GM12874 (cell line): Measurements from ENCODE around the gene MYH14.

ENCODE experiments used
- TF ChIP-seq, protein P1 (sequence below): IDR thresholded peaks from 2 replicates; pipeline ENCODE4 v1.5.1; 2011; ENCODE audit warnings: low read depth, mild to moderate bottlenecking, control low read depth, low read length, moderate library complexity; ENCODE audit not compliant: insufficient read depth

Gene MYH14

GRCh38 chr19:50322234-50322633, 118.8 kb downstream of the MYH14 start:
- TF ChIP-seq, protein P1, sequence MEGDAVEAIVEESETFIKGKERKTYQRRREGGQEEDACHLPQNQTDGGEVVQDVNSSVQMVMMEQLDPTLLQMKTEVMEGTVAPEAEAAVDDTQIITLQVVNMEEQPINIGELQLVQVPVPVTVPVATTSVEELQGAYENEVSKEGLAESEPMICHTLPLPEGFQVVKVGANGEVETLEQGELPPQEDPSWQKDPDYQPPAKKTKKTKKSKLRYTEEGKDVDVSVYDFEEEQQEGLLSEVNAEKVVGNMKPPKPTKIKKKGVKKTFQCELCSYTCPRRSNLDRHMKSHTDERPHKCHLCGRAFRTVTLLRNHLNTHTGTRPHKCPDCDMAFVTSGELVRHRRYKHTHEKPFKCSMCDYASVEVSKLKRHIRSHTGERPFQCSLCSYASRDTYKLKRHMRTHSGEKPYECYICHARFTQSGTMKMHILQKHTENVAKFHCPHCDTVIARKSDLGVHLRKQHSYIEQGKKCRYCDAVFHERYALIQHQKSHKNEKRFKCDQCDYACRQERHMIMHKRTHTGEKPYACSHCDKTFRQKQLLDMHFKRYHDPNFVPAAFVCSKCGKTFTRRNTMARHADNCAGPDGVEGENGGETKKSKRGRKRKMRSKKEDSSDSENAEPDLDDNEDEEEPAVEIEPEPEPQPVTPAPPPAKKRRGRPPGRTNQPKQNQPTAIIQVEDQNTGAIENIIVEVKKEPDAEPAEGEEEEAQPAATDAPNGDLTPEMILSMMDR: no peak

GRCh38 chr19:50322931-50323781, 119.7 kb downstream of the MYH14 start:
- TF ChIP-seq, protein P1: no peak

- TF ChIP-seq, protein P1: no peak
Measured at GRCh38 chr19:50323782-50324133, 120.3 kb downstream of the MYH14 start.

- TF ChIP-seq, protein P1: no peak
Measured at GRCh38 chr19:50324331-50324730, 120.9 kb downstream of the MYH14 start.

- TF ChIP-seq, protein P1: no peak
Measured at GRCh38 chr19:50325310-50326100, 122.1 kb downstream of the MYH14 start.

GRCh38 chr19:50326101-50326664, 122.8 kb downstream of the MYH14 start:
- TF ChIP-seq, protein P1: no peak

- TF ChIP-seq, protein P1: no peak
Measured at GRCh38 chr19:50327013-50327412, 123.6 kb downstream of the MYH14 start.
